Activated CD8-positive, alpha-beta memory T cell treated with anti-CD3 and anti-CD28 coated beads, Interleukin-2, amount 10 ng/mL, durations not matched to agents 7 days and 5 days (primary cell): ENCODE results near the gene STPG4. TPM values are rescaled to one million over a fixed set of nuclear protein-coding genes. Genes with fewer than 3 reads are reported as not detected.
A peak's percentile ranks its signal among the peaks of the same experiment; 100 is the strongest.

Experiments used
- ATAC-seq: fragments of 150-1000 bp; cut with Tn5 transposase; one replicate; pipeline ENCODE4 v1.10.0; 2021; ENCODE audit warnings: moderate library complexity
- CTCF ChIA-PET: fragments of 350-600 bp; sonication (Branson Sonifier 250); formaldehyde crosslinking; loops from one replicate; lab custom pipeline; 2021; ENCODE audit warnings: antibody characterized with exemption; lab: Charles Lee
- DNase-seq: peaks from one replicate; pipeline ENCODE4 v3.0.0-alpha.2; 2020
- H3K27ac Mint-ChIP-seq: one replicate; pipeline ENCODE4 v1.8.0; 2021; ENCODE audit warnings: mild to moderate bottlenecking, mixed read lengths
- H3K27me3 Mint-ChIP-seq: one replicate; pipeline ENCODE4 v1.8.0; 2021; ENCODE audit warnings: mixed read lengths
- H3K36me3 Mint-ChIP-seq: one replicate; pipeline ENCODE4 v1.8.0; 2021; ENCODE audit warnings: mild to moderate bottlenecking, mixed read lengths
- H3K4me1 Mint-ChIP-seq: one replicate; pipeline ENCODE4 v1.8.0; 2021; ENCODE audit warnings: mixed read lengths
- H3K4me3 Mint-ChIP-seq: one replicate; pipeline ENCODE4 v1.8.0; 2021; ENCODE audit warnings: mild to moderate bottlenecking, moderate library complexity, mixed read lengths
- H3K9me3 Mint-ChIP-seq: one replicate; pipeline ENCODE4 v1.8.0; 2022; ENCODE audit warnings: low read depth, mixed read lengths
- total RNA-seq, 2 experiments: library from RNA; stranded (reverse); gene quantifications; one replicate each; pipeline ENCODE4 v1.2.3, GENCODE V29; 2021

Gene STPG4
- total RNA-seq, 2 experiments from 2014 or later: 0.20 to 0.40 TPM

GRCh38 chr2:47076586-47077441 is 78.3 kb downstream of the STPG4 start:
- DNase-seq (no peak), ATAC-seq (no peak)
- H3K4me1 Mint-ChIP-seq: peaks cover 12% of the 10 kb centered on the region
- no peak overlapping the region for H3K27ac Mint-ChIP-seq
- H3K4me3 Mint-ChIP-seq: no peak overlapping the region
- no peaks in the 10 kb centered on the region for H3K27me3 Mint-ChIP-seq
- H3K36me3 Mint-ChIP-seq: no peaks in the 10 kb centered on the region
- H3K9me3 Mint-ChIP-seq: no peaks in the 10 kb centered on the region
- CTCF ChIA-PET: no interaction called here

DNA sequence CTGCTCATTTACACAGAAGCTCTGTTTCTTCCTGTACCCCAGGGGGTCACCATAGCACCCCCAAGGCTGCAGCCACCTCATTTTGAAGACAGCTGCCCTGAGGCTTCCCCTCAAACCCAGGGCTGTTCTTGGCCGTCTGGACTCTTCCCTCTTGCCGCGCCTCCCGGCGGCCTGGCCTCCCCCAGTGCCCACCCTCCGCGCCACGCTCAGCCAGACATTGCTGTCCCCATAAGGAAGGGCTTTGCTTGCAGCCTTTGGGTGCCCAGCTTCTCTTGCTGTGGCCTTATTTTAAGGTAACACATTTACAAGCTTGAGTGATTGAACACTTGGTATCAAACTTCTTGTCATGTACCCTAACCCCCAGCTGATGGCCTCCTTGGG is 79.0 kb downstream of the STPG4 start:
- H3K4me3 Mint-ChIP-seq: no peak overlapping the region
- DNase-seq: no peak
- no peaks in the 10 kb centered on the region for H3K9me3 Mint-ChIP-seq
- peaks cover 19% of the 10 kb centered on the region for H3K4me1 Mint-ChIP-seq
- peaks cover 2% of the 10 kb centered on the region for H3K36me3 Mint-ChIP-seq
- no peak for ATAC-seq
- CTCF ChIA-PET: no interaction called here
- H3K27me3 Mint-ChIP-seq: no peaks in the 10 kb centered on the region
- H3K27ac Mint-ChIP-seq: no peak overlapping the region

DNA sequence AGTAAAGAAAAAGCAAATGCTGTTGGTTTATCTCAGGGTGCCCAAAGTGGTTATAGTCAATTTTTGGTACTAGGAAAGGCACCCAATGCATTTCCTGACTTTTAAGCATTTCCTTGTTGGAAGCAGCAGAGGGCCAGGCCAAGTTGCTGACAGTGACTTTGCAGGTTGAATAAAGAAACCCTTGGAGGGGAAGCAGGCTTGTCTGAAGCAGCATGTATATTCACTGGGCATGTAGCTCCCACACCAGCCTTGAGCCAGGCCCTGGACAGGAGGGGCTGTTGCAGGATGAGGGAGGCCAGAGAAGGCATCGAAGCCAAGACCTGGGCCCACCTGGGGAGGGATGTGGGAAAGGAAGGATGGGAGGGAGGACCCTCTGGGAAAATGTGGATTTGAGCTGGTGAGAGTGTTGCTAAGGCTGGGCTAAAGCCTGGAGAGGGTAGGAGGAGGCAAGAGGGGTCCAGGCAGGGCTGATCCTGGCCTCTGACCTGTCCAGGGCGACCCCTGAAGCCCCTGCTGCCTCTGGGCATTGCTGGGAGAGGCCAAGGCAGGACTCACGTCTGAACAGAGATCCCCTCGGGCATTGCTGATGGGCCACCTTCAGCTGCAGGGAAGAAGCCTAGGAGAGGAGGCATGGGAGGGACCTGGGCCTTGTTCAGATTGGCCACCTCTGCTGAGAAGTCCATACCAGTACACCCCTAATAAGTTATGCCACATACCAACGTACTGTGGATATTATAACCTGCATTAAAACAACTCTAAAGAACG is 79.6 kb downstream of the STPG4 start:
- peaks cover 24% of the 10 kb centered on the region for H3K4me1 Mint-ChIP-seq
- DNase-seq (no peak), ATAC-seq (no peak)
- H3K9me3 Mint-ChIP-seq: no peaks in the 10 kb centered on the region
- peaks cover 2% of the 10 kb centered on the region for H3K36me3 Mint-ChIP-seq
- no peak overlapping the region for H3K4me3 Mint-ChIP-seq
- no peaks in the 10 kb centered on the region for H3K27me3 Mint-ChIP-seq
- H3K27ac Mint-ChIP-seq: no peak overlapping the region
- CTCF ChIA-PET: no interaction called here

- DNase-seq (no peak), ATAC-seq (no peak)
- Mint-ChIP-seq H3K27ac (no peak overlapping the region), H3K36me3 (peaks cover 2% of the 10 kb centered on the region), H3K4me1 (peaks cover 30% of the 10 kb centered on the region), H3K27me3 (no peaks in the 10 kb centered on the region), H3K4me3 (no peak overlapping the region), H3K9me3 (no peaks in the 10 kb centered on the region)
- CTCF ChIA-PET: no interaction called here
Measured at GRCh38 chr2:47074691-47075090, 80.4 kb downstream of the STPG4 start.

GRCh38 chr2:47073641-47074040 is 81.5 kb downstream of the STPG4 start:
- Mint-ChIP-seq H3K36me3 (peaks cover 2% of the 10 kb centered on the region), H3K27ac (no peak overlapping the region), H3K27me3 (no peaks in the 10 kb centered on the region), H3K4me1 (peaks cover 30% of the 10 kb centered on the region), H3K9me3 (no peaks in the 10 kb centered on the region), H3K4me3 (no peak overlapping the region)
- CTCF ChIA-PET: no interaction called here
- no peak for ATAC-seq
- no peak for DNase-seq

DNA sequence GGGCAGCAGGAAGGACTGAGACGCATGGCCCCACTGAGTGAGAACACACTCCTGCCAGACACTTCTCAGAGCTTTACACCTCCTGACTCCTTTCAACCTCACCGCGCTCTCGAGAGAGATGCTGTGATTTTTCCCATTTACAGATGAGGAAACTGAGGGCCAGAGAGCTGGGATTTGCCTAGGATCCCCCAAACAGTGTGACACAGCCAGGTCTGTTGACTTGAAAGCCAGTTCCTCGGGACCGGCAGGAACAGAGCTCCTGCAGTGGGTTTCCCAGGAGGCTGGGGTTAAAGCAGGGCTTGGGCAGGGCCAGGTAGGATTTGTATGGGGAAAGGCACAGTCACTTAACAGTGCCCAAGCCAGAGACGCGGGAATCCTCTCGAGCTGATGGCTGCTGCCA is 81.9 kb downstream of the STPG4 start:
- no peaks in the 10 kb centered on the region for H3K9me3 Mint-ChIP-seq
- CTCF ChIA-PET: no interaction called here
- H3K27ac Mint-ChIP-seq: no peak overlapping the region

GRCh38 chr2:47072728-47073191 is 82.3 kb downstream of the STPG4 start:
- H3K27ac Mint-ChIP-seq: no peak overlapping the region
- H3K4me1 Mint-ChIP-seq: peaks cover 30% of the 10 kb centered on the region
- CTCF ChIA-PET: no interaction called here
- H3K9me3 Mint-ChIP-seq: no peaks in the 10 kb centered on the region
- H3K36me3 Mint-ChIP-seq: peaks cover 2% of the 10 kb centered on the region
- H3K4me3 Mint-ChIP-seq: no peak overlapping the region
- H3K27me3 Mint-ChIP-seq: no peaks in the 10 kb centered on the region
- ATAC-seq (no peak), DNase-seq (no peak)

More for the DNA sequence above, 81.9 kb downstream of the STPG4 start:
- no peak for ATAC-seq
- H3K4me1 Mint-ChIP-seq: peaks cover 30% of the 10 kb centered on the region
- H3K36me3 Mint-ChIP-seq: peaks cover 2% of the 10 kb centered on the region
- DNase-seq: no peak
- no peak overlapping the region for H3K4me3 Mint-ChIP-seq
- no peaks in the 10 kb centered on the region for H3K27me3 Mint-ChIP-seq

DNA sequence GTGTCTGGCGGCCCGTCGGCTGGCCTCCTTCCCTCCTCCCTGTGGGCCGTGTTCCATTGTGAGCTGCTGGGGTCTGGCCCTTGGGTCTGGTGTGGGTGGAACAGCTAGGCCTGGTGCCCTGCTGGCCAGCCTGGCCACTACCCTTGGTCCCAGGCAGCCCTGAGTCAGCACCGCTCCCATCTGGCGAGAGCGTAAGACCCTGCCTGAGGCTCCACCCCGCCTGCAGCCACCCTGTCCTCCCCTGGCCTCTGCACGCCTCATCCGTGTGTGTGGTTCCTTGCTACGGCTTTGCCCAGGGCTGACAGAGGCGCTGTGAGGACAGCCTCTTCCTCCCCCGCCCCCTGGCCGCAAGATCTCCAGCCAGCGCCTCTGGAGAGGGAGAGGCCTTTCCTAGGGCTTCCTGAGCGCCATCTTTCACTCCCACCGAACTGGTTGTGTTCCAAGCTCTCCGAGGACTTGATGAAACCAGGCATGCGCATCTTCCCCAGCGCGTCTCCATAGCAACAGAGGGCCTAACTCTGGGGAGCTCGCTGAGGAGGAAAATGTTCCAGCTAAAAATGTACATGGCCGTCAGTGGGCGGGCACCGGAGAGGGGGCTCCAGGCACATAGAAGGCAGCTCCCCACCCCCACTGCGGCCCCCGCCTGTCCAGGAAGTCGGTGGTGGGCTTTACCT is 83.0 kb downstream of the STPG4 start:
- CTCF ChIA-PET: interaction anchor here (1.0 kb wide), 1 partner anchor 35 kb away, joined by 3 read pairs; no protein-coding TSS in a partner anchor
- Mint-ChIP-seq H3K36me3 (peaks cover 2% of the 10 kb centered on the region), H3K27ac (no peak overlapping the region), H3K27me3 (no peaks in the 10 kb centered on the region), H3K4me3 (no peak overlapping the region), H3K4me1 (peaks cover 30% of the 10 kb centered on the region), H3K9me3 (no peaks in the 10 kb centered on the region)
- ATAC-seq (no peak), DNase-seq (no peak)

- DNase-seq (peak; percentile 69), ATAC-seq (peak; percentile 54)
- Mint-ChIP-seq H3K9me3 (no peaks in the 10 kb centered on the region), H3K36me3 (peaks cover 2% of the 10 kb centered on the region), H3K4me1 (peaks cover 30% of the 10 kb centered on the region), H3K4me3 (no peak overlapping the region), H3K27me3 (no peaks in the 10 kb centered on the region), H3K27ac (peak overlapping the region; percentile 63)
- CTCF ChIA-PET: interaction anchor here (1.0 kb wide), 1 partner anchor 34 kb away, joined by 3 read pairs; no protein-coding TSS in a partner anchor
Measured at GRCh38 chr2:47070920-47071824, 83.9 kb downstream of the STPG4 start.

DNA sequence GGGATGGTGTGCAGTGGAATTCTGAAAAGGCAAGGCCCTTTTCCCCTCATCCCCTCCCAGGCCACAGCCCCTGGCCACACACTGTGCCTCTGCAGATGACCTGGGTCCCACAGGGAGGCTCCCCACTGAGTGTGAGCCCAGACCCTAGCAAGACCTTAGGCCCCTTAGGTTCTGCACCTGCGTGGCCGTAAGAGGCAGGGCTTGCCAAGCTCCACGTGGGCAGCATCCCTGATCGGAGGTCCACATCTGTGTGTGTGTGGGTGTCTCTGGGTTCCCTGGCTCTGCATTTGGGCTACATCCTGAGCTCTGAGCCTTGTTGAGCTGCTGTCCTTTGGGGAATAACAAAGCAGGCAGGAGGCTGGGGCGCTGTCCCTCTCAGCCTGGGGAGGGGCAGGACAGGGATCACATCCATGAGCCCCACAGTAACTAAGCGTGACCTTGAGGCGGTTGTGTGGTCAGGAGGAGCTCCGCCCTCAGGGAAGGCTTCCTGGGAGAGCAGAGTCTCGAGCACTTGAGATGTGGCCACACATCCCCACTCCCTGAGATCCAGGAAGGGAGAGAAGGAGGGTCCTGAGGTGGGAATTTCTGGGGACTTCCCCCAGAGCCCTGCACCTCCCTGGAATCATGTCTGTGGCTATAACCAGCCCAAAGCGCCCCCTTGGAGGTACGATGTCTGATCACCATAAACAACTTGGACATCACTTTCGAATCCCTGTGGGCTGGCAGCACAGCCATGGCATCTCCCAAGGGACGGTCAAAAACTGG is 84.8 kb downstream of the STPG4 start:
- H3K9me3 Mint-ChIP-seq: no peaks in the 10 kb centered on the region
- CTCF ChIA-PET: interaction anchor here (0.6 kb wide), 1 partner anchor 1187 kb away, joined by 3 read pairs; no protein-coding TSS in a partner anchor
- no peak overlapping the region for H3K4me3 Mint-ChIP-seq
- H3K36me3 Mint-ChIP-seq: peaks cover 2% of the 10 kb centered on the region
- DNase-seq (no peak), ATAC-seq (no peak)
- H3K27ac Mint-ChIP-seq: no peak overlapping the region
- no peaks in the 10 kb centered on the region for H3K27me3 Mint-ChIP-seq
- peaks cover 30% of the 10 kb centered on the region for H3K4me1 Mint-ChIP-seq

DNA sequence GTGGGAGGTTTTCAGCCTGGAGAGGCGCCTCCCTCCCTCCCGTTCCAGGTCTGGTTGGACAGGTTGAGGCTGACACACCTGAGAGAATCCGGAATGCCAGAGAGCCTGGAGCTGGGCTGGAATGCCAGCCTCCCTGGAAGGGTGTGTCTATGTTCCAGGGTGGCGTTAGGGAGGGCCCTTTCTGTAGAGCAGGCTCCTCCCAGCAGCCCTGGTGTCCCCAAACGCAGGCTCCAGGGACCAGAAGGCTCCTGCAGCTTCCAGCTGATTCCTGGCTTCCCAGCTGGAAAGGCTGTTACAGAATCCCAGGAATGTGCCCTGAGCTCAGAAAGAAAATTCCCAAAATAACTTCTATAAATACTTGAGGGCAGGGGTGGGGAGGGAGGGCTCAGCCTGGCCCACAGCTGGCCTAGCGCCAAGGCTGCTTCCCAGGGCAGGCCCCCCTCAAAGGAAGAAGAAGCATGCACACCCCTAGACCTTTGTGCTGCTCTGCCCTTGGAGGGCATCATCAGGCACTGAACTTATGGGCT is 85.4 kb downstream of the STPG4 start:
- DNase-seq (no peak), ATAC-seq (no peak)
- CTCF ChIA-PET: interaction anchor here (0.6 kb wide), 1 partner anchor 1188 kb away, joined by 3 read pairs; no protein-coding TSS in a partner anchor
- H3K27me3 Mint-ChIP-seq: no peaks in the 10 kb centered on the region
- peaks cover 2% of the 10 kb centered on the region for H3K36me3 Mint-ChIP-seq
- H3K27ac Mint-ChIP-seq: no peak overlapping the region
- no peak overlapping the region for H3K4me3 Mint-ChIP-seq
- H3K4me1 Mint-ChIP-seq: peaks cover 30% of the 10 kb centered on the region
- no peaks in the 10 kb centered on the region for H3K9me3 Mint-ChIP-seq
